ENCODE data around the gene LIPH.
"Not testable (repeated sequence)": the region's sequence is repeated elsewhere in the genome, so short reads cannot be mapped to it uniquely, and the experiment has no call there.

Gene LIPH

DNA sequence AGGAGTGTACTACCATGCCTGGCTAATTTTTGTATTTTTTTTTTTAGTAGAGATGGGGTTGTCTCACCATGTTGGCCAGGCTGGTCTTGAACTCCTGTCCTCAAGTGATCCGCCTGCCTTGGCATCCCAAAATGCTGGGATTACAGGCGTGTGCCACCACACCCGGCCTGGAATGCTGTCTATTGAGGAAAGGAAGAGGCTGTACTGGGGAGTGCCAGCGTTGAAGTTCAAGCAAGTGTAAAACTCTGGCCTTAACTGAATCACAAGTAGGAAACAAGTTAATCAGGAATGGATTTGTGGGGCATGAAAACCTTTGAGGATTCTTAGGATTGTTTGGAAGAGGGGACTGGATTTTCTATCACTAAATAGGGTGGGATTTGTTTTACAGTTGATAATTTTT is 32.3 kb upstream of the LIPH start:
- ChIA-PET CTCF (interaction anchor here (4.3 to 4.8 kb wide), 2 partner anchors 10 to 25 kb away, joined by 24 to 47 read pairs; no protein-coding TSS in a partner anchor), POLR2A (no interaction called here)
- no peak overlapping the region for H3K4me3 ChIP-seq (ENCODE audit: low read depth, low read length)
- TF ChIP-seq, protein P1, sequence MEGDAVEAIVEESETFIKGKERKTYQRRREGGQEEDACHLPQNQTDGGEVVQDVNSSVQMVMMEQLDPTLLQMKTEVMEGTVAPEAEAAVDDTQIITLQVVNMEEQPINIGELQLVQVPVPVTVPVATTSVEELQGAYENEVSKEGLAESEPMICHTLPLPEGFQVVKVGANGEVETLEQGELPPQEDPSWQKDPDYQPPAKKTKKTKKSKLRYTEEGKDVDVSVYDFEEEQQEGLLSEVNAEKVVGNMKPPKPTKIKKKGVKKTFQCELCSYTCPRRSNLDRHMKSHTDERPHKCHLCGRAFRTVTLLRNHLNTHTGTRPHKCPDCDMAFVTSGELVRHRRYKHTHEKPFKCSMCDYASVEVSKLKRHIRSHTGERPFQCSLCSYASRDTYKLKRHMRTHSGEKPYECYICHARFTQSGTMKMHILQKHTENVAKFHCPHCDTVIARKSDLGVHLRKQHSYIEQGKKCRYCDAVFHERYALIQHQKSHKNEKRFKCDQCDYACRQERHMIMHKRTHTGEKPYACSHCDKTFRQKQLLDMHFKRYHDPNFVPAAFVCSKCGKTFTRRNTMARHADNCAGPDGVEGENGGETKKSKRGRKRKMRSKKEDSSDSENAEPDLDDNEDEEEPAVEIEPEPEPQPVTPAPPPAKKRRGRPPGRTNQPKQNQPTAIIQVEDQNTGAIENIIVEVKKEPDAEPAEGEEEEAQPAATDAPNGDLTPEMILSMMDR (IDR thresholded peaks at IDR 0.05; ENCODE audit: insufficient read depth, low read length, missing control alignments) = no peak
- DNase-seq (ENCODE audit: low read depth, low spot score) = no peak

DNA sequence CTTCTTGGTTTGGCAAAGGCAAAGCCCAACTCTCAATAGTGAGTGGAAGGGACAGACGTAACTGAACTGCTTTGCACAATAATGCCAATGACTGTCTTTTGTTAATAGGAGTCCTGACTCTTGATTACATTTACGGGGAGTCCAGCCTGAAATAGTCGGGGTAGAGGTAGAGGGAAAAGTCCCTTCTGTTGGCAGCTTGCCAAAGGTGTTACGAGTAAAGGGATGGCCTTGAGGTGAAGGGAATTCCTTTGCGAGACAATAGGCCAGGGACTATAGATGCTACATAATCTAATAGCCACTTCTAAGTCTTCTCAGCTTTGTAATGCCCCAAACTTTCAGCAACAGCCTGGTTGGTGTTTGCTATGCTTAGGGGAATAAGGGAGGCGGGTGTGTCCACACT is 31.5 kb upstream of the LIPH start:
- H3K4me3 ChIP-seq (ENCODE audit: low read depth, low read length) = no peak overlapping the region
- TF ChIP-seq, protein P1 (IDR thresholded peaks at IDR 0.05; ENCODE audit: insufficient read depth, low read length, missing control alignments) = no peak
- CTCF ChIA-PET = interaction anchor here (1.5 to 4.8 kb wide), 3 partner anchors 10 to 123 kb away, joined by 5 to 47 read pairs (median 24); no protein-coding TSS in a partner anchor
- no peak for DNase-seq (ENCODE audit: low read depth, low spot score)
- POLR2A ChIA-PET = no interaction called here

DNA sequence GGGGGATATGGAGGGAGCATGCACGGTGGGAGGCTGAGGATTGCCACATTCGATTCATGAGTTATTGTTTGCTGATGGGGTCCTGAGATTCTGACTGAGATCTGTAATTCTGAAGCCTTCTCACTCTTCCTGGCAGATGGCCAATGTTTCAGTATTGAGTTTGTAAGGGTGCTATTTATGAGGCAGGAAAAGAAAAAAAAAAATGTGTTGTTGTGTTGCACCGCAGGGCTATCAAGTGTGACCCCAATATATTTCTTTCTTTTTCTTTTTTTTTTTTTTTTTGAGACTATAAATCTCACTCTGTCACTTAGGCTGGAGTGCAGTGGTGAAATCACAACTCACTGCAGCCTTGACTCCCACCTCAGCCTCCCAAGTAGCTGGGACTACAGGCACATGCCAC is 30.5 kb upstream of the LIPH start:
- POLR2A ChIA-PET = no interaction called here
- CTCF ChIA-PET = interaction anchor here (1.5 to 4.8 kb wide), 3 partner anchors 9 to 122 kb away, joined by 5 to 47 read pairs (median 24); no protein-coding TSS in a partner anchor
- no peak for DNase-seq (ENCODE audit: low read depth, low spot score)
- TF ChIP-seq, protein P1 (IDR thresholded peaks at IDR 0.05; ENCODE audit: insufficient read depth, low read length, missing control alignments) = no peak
- H3K4me3 ChIP-seq (ENCODE audit: low read depth, low read length) = no peak overlapping the region

DNA sequence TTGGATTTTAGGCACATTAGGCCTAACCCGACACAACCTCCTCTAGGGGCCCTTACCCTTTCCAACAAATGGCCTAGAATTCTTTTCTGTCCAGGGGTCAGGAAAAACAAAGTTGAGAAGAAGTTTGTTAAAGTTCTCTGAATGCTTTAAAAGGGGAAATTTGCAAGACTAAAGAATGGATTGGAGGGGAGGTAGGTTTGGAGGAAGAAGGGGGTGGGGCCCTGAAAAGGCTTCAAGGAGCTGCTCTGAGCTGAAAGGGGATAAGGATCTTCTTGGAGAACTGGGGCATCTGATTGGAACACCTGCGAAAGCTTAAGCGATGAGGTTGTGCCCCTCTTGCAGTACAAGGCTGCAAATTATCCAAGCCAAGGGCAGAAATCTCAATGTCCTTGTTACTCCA is 29.8 kb upstream of the LIPH start:
- CTCF ChIA-PET = interaction anchor here (4.3 kb wide), 1 partner anchor 23 kb away, joined by 24 read pairs; no protein-coding TSS in a partner anchor
- TF ChIP-seq, protein P1 (IDR thresholded peaks at IDR 0.05; ENCODE audit: insufficient read depth, low read length, missing control alignments) = no peak
- H3K4me3 ChIP-seq (ENCODE audit: low read depth, low read length) = no peak overlapping the region
- POLR2A ChIA-PET = no interaction called here
- DNase-seq (ENCODE audit: low read depth, low spot score) = no peak

DNA sequence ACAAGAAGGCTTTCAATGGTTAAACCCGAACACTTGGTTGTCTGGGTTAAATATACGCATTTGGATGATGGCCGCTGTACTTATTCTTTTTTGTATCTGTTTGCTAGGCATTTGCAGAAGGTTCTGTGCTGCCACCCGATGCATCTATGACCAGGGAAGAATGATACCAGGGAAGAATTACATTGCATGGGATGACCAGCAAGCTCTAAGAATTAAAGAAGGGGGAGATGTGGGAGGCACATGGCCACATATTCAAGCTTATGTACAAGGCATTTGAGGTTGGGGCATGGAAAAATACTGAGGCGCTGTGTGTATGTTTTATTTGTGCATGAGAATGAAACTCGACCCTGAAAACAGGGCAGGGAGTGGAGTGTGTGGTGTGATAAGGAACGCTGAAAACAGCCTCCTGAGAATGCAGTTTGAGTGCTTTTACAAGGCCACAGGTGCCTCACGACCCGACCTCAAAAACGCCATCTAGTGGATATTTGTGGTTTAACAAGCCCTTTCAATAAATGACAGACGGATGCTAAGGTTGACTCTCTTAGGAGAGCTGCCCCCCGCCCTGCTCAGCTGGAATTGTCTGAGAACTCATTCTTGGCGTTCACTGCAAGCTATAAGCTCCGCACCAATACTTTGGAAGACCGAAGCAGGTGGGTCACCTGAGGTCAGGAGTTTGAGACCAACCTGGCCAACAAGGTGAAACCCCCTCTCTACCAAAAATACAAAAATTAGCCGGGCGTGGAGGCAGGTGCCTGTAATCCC is 22.9 kb upstream of the LIPH start:
- DNase-seq (ENCODE audit: low read depth, low spot score); H3K4me3 ChIP-seq (ENCODE audit: low read depth, low read length); POLR2A ChIA-PET: not testable (repeated sequence)
- CTCF ChIA-PET = interaction anchor here (0.6 to 6.9 kb wide), 22 partner anchors 10 to 221 kb away, joined by 3 to 72 read pairs (median 4); partner anchors contain the start of gene SENP2

DNA sequence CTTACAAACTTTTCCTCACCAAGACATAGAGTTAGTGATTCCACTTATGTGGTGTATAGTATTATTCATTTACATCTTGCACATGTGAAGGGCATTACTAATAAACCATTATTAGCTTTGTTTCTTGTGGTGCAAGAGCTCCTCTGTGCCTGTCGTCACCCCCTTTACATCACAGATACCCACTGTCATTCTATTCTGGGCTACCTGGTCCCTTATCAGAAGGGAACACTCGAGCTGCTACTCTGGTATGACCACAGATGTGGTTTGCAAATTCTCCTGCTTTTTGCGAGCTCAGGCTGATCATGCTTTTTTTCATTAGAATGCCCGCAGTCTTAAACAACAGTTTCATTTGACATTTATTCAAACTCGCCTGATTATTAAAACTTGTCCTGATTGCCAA is 19.8 kb upstream of the LIPH start:
- H3K4me3 ChIP-seq (ENCODE audit: low read depth, low read length) = no peak overlapping the region
- CTCF ChIA-PET = interaction anchor here (1.8 to 6.9 kb wide), 5 partner anchors 12 to 212 kb away, joined by 5 to 72 read pairs (median 32); partner anchors contain the start of gene SENP2
- TF ChIP-seq, protein P1 (IDR thresholded peaks at IDR 0.05; ENCODE audit: insufficient read depth, low read length, missing control alignments) = no peak
- POLR2A ChIA-PET = no interaction called here
- no peak for DNase-seq (ENCODE audit: low read depth, low spot score)

Measured in AG04449 (cell line).